Astrocyte (in vitro differentiated cells and primary cell): ENCODE measurements around the gene OR2M4.

Source experiments
- CTCF ChIP-seq: IDR thresholded peaks from 2 replicates; pipeline ENCODE4 v1.5.1; 2011; ENCODE audit warnings: low read depth, mild to moderate bottlenecking, inconsistent platforms, low read length, moderate library complexity; ENCODE audit not compliant: insufficient read depth
- EZH2 ChIP-seq: IDR thresholded peaks from 2 replicates; pipeline ENCODE4 v1.6.1; 2012; ENCODE audit warnings: mild to moderate bottlenecking, low read length, inconsistent platforms; ENCODE audit not compliant: insufficient read depth

GRCh38 chr1:248189026-248189425 is 42.2 kb upstream of the OR2M4 start:
- TF ChIP-seq CTCF (no peak), EZH2 (no peak)
